Smooth muscle cell (in vitro differentiated cells): Measurements from ENCODE around the gene BAHD1. TPM values are rescaled to one million over a fixed set of nuclear protein-coding genes. Genes with fewer than 3 reads are reported as not detected.
"Not testable (repeated sequence)": the region's sequence is repeated elsewhere in the genome, so short reads cannot be mapped to it uniquely, and the experiment has no call there.

Experiments used
- DNase-seq: peaks from one replicate; lab custom pipeline; 2025; ENCODE audit not compliant: unreplicated experiment; lab: John Stamatoyannopoulos, UW
- H2AFZ ChIP-seq: fragments of 200-600 bp; sonication (generic); 2 replicates; pipeline ENCODE4 v1.6.0; 2016; ENCODE audit warnings: antibody characterized with exemption, low read depth, mild to moderate bottlenecking
- H3F3A ChIP-seq: fragments of 200-600 bp; sonication (generic); 2 replicates; pipeline ENCODE4 v1.6.0; 2017; ENCODE audit warnings: antibody characterized with exemption, low read depth
- H3K27ac ChIP-seq: fragments of 200-600 bp; sonication (generic); 2 replicates; pipeline ENCODE4 v1.5.1; 2016; ENCODE audit warnings: low read depth, mild to moderate bottlenecking
- H3K27me3 ChIP-seq: fragments of 200-600 bp; sonication (generic); 2 replicates; pipeline ENCODE4 v1.6.1; 2016; ENCODE audit warnings: low read depth, mild to moderate bottlenecking
- H3K36me3 ChIP-seq: fragments of 200-600 bp; sonication (generic); 2 replicates; pipeline ENCODE4 v1.5.1; 2016; ENCODE audit warnings: low read depth
- H3K4me1 ChIP-seq: fragments of 200-600 bp; sonication (generic); 2 replicates; pipeline ENCODE4 v1.5.1; 2016; ENCODE audit warnings: low read depth
- H3K4me2 ChIP-seq: fragments of 200-600 bp; sonication (generic); 2 replicates; pipeline ENCODE4 v1.6.0; 2016; ENCODE audit warnings: mild to moderate bottlenecking
- H3K4me3 ChIP-seq: fragments of 200-600 bp; sonication (generic); 2 replicates; pipeline ENCODE4 v1.5.1; 2016; ENCODE audit warnings: mild to moderate bottlenecking
- H3K79me2 ChIP-seq: fragments of 200-600 bp; sonication (generic); 2 replicates; pipeline ENCODE4 v1.6.0; 2016; ENCODE audit warnings: low read depth, mild to moderate bottlenecking
- H3K9ac ChIP-seq: fragments of 200-600 bp; sonication (generic); 2 replicates; pipeline ENCODE4 v1.6.0; 2016; ENCODE audit warnings: low read depth
- H3K9me3 ChIP-seq: fragments of 200-600 bp; sonication (generic); replicated peaks from 2 replicates; pipeline ENCODE4 v1.5.1; 2016; ENCODE audit warnings: low read depth
- H4K20me1 ChIP-seq: fragments of 200-600 bp; sonication (generic); 2 replicates; pipeline ENCODE4 v1.6.0; 2016; ENCODE audit warnings: low read depth
- WGBS: methylation state at CpG from one replicate; pipeline ENCODE4 v1.1.7; 2016; ENCODE audit warnings: low lambda C conversion rate; 5-methylcytosine and 5-hydroxymethylcytosine counted together
- polyA plus RNA-seq: library from polyadenylated mRNA; unstranded; fragments of >200 nt; fragmentation: Nextera tagmentation; extraction: Ambion mirVana; gene quantifications from 2 replicates; pipeline ENCODE4 v1.2.1, GENCODE V29; 2016
- total RNA-seq: library from RNA; depleted of rRNA; stranded (reverse); fragments of >200 nt; gene quantifications from 2 replicates; pipeline ENCODE4 v1.2.3, GENCODE V29; 2014
- TF ChIP-seq, protein P1 (sequence below): fragments of 200-600 bp; sonication (generic); IDR thresholded peaks from 2 replicates; pipeline ENCODE4 v1.5.1; 2017; ENCODE audit warnings: borderline replicate concordance, mild to moderate bottlenecking, antibody characterized with exemption; ENCODE audit not compliant: insufficient read depth, poor library complexity, severe bottlenecking

The BAHD1 gene
- total and polyA plus RNA-seq, 2 experiments from 2014 or later: 8.4 to 11.1 TPM

DNA sequence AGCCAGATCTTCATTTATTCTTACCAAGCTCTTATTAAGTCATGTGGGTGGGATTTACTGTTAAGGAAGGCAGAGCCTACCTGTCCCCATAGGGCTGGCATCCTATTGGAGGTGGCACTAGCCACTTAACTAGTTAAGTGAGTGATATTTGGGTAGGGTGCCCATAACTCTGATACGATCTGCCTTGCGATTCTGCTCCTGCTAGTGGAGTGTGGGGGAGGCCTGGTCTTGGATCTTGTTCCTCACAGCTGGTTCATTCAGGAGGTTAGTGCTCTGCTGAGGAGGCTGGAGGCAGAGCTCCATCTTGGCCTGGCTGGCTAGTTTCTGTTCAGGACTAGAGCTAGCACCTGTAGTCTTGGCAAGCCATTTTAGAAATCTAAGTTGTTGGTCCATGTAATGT, 9.3 kb downstream of the BAHD1 start:
- no peak overlapping the region for H3K27ac ChIP-seq

DNA sequence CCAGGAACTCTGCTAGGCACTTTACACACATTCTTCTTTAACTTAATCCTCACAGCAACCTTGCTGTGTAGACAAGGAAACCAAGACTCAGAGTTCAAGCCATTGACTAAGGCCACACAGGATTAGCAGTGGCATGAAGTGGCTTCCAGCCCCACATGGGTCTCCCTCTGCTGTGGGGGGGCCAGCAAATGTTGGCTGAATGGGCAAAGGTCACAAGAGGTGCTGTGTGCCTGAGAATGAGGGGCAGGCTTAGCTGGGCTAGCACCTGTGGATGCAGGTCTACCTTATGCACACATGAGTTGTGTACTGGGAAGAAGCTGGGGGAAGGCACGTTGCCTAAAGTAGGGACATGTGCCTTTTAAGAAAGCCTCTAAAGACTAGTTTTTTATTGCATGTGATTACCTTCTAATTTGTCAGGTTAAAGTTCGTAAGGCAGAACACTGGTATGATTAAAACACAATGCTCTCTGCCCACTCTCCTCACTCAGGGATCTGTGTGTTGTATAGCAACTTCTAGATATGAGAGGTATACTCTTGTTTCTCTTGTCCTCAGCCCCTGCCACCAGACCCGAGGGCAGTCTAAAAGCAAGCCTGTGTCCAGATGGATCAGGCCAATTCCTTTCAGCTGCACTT, 10.9 kb downstream of the BAHD1 start:
- DNase-seq: no peak
- no peak overlapping the region for H2AFZ ChIP-seq
- H4K20me1 ChIP-seq: peaks cover 100% of the 10 kb centered on the region
- peaks cover 80% of the 10 kb centered on the region for H3K79me2 ChIP-seq
- no peaks in the 10 kb centered on the region for H3K36me3 ChIP-seq
- no peak overlapping the region for H3K4me3 ChIP-seq
- H3K4me2 ChIP-seq: no peak overlapping the region
- no peak overlapping the region for H3K9ac ChIP-seq
- no peaks in the 10 kb centered on the region for H3F3A ChIP-seq
- H3K27ac ChIP-seq: no peak overlapping the region
- TF ChIP-seq, protein P1, sequence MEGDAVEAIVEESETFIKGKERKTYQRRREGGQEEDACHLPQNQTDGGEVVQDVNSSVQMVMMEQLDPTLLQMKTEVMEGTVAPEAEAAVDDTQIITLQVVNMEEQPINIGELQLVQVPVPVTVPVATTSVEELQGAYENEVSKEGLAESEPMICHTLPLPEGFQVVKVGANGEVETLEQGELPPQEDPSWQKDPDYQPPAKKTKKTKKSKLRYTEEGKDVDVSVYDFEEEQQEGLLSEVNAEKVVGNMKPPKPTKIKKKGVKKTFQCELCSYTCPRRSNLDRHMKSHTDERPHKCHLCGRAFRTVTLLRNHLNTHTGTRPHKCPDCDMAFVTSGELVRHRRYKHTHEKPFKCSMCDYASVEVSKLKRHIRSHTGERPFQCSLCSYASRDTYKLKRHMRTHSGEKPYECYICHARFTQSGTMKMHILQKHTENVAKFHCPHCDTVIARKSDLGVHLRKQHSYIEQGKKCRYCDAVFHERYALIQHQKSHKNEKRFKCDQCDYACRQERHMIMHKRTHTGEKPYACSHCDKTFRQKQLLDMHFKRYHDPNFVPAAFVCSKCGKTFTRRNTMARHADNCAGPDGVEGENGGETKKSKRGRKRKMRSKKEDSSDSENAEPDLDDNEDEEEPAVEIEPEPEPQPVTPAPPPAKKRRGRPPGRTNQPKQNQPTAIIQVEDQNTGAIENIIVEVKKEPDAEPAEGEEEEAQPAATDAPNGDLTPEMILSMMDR: no peak
- peaks cover 29% of the 10 kb centered on the region for H3K4me1 ChIP-seq
- H3K27me3 ChIP-seq: no peaks in the 10 kb centered on the region
- 89% methylated on average over 3 of the region's 3 CpGs for WGBS
- H3K9me3 ChIP-seq: no peaks in the 10 kb centered on the region

More for the DNA sequence above, 9.3 kb downstream of the BAHD1 start:
- Histone ChIP-seq H4K20me1 (peaks cover 100% of the 10 kb centered on the region), H3K4me2 (no peak overlapping the region), H3K9me3 (no peaks in the 10 kb centered on the region), H3F3A (no peaks in the 10 kb centered on the region), H3K27me3 (no peaks in the 10 kb centered on the region), H3K79me2 (peaks cover 81% of the 10 kb centered on the region), H3K4me1 (peaks cover 28% of the 10 kb centered on the region), H2AFZ (no peak overlapping the region), H3K36me3 (no peaks in the 10 kb centered on the region), H3K4me3 (no peak overlapping the region), H3K9ac (no peak overlapping the region)
- no peak for DNase-seq
- WGBS: 97% methylated on average over 2 of the region's 2 CpGs
- TF ChIP-seq, protein P1: no peak

DNA sequence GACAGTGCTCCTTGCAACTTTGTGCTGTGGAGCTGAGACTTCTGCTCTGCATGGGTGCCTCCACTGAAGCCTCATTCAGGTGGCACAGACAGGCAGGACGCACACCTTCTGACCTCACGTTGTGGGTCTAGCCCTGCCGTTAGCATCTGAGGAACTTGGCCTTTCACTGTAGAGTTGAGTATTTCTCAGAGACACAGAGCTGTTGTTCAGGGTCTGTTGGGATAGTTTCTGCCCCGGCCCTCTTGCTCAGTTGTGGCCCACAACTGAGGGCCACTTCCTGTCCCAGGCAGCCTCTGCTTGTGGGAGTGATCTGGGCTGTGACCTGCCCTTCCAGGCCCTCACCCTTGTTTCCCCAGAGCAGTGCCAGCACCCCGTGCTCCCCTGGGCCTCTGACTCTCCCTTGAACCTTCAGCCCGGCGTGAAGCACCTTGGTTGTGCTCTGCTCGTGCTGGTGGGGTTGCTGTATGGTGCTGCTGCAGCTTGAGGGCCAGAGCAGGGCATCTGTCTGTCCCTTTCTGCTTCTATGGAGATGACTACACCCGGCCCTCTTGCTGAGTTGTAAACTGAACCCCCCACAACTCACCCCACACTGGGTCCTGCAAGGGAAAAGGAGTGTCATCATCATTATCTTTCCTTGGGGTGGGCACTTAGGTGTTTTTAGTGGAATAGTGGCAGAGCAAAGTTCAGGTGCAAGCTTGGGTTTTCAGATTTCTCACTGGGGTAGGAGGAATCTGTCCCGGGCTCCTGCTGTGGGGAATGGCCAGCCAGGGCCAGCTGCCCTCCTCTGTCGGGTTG, 11.7 kb downstream of the BAHD1 start:
- TF ChIP-seq, protein P1: no peak
- Histone ChIP-seq H3K27me3 (no peaks in the 10 kb centered on the region), H2AFZ (no peak overlapping the region), H3K27ac (no peak overlapping the region), H3K79me2 (peaks cover 79% of the 10 kb centered on the region), H3F3A (no peaks in the 10 kb centered on the region), H3K4me3 (no peak overlapping the region), H3K9ac (no peak overlapping the region), H4K20me1 (peaks cover 100% of the 10 kb centered on the region), H3K4me2 (no peak overlapping the region), H3K36me3 (no peaks in the 10 kb centered on the region), H3K4me1 (peaks cover 30% of the 10 kb centered on the region), H3K9me3 (no peaks in the 10 kb centered on the region)
- no peak for DNase-seq
- 81% methylated on average over 11 of the region's 11 CpGs for WGBS

DNA sequence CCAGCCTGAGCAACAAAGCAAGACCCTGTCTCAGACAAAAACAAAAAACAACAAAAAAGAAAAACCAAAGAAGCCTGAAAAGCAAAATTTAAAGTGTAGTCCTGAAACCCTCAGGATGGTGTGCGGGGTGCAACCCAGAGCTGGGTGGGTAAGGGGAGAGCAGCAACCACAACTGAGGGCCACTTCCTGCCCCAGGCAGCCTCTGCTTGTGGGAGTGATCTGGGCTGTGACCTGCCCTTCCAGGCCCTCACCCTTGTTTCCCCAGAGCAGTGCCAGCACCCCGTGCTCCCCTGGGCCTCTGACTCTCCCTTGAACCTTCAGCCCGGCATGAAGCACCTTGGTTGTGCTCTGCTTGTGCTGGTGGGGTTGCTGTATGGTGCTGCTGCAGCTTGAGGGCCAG, 13.2 kb downstream of the BAHD1 start:
- not testable (repeated sequence) for DNase-seq, H2AFZ ChIP-seq, H3K4me3 ChIP-seq, H3K9ac ChIP-seq, H3K27ac ChIP-seq, H3K9me3 ChIP-seq, H3K4me2 ChIP-seq, H3F3A ChIP-seq, H3K36me3 ChIP-seq, H3K27me3 ChIP-seq
- peaks cover 30% of the 10 kb centered on the region for H3K4me1 ChIP-seq
- WGBS: 96% methylated on average over 3 of the region's 3 CpGs
- H4K20me1 ChIP-seq: peaks cover 100% of the 10 kb centered on the region
- H3K79me2 ChIP-seq: peaks cover 72% of the 10 kb centered on the region
